MCF 10A (cell line): Measurements from ENCODE around the gene DMRT1. TPM values are rescaled to one million over a fixed set of nuclear protein-coding genes. Genes with fewer than 3 reads are reported as not detected.

Experiments
- BruUV-seq: library from RNA; stranded (reverse); fragments of 400-500 nt; replicated peaks from 2 replicates; lab custom pipeline; 2021; lab: Mats Ljungman, UMichigan
- CTCF ChIA-PET: fragments of 300-600 bp; sonication (Branson Sonifier 250); formaldehyde crosslinking; extraction: SDS; loops from one replicate; lab custom pipeline; 2021; ENCODE audit warnings: antibody characterized with exemption, inconsistent platforms; lab: Yijun Ruan, JAX
- POLR2A ChIA-PET: fragments of 300-600, 350-650 bp; sonication (Branson Sonifier 250); formaldehyde crosslinking; extraction: SDS; loops from one replicate; lab custom pipeline; 2020; ENCODE audit warnings: antibody characterized with exemption, inconsistent platforms; lab: Yijun Ruan, JAX
- DNase-seq: peaks from one replicate; pipeline ENCODE4 v3.0.0-alpha.2; 2018; ENCODE audit not compliant: unreplicated experiment
- H3K27ac Mint-ChIP-seq: one replicate; pipeline ENCODE4 v1.8.0; 2022; ENCODE audit warnings: mild to moderate bottlenecking, low read depth, mixed read lengths; ENCODE audit not compliant: unreplicated experiment
- H3K27me3 Mint-ChIP-seq: one replicate; pipeline ENCODE4 v1.8.0; 2022; ENCODE audit warnings: mixed read lengths; ENCODE audit not compliant: insufficient read depth, unreplicated experiment
- H3K36me3 Mint-ChIP-seq: one replicate; pipeline ENCODE4 v1.8.0; 2022; ENCODE audit warnings: mild to moderate bottlenecking, moderate library complexity, mixed read lengths; ENCODE audit not compliant: insufficient read depth, unreplicated experiment
- H3K4me1 Mint-ChIP-seq: one replicate; pipeline ENCODE4 v1.8.0; 2022; ENCODE audit warnings: mixed read lengths; ENCODE audit not compliant: insufficient read depth, unreplicated experiment
- H3K4me3 Mint-ChIP-seq: one replicate; pipeline ENCODE4 v1.8.0; 2022; ENCODE audit warnings: mild to moderate bottlenecking, moderate library complexity, mixed read lengths; ENCODE audit not compliant: unreplicated experiment
- H3K9me3 Mint-ChIP-seq: one replicate; pipeline ENCODE4 v1.8.0; 2022; ENCODE audit warnings: mixed read lengths; ENCODE audit not compliant: unreplicated experiment
- intact Hi-C: fragments of 100-400 bp; cut with micrococcal nuclease; formaldehyde crosslinking; loops from 2 replicates; pipeline ENCODE4 v1.14.1; 2022
- total RNA-seq: library from RNA; stranded (reverse); gene quantifications from 2 replicates; pipeline ENCODE4 v1.2.3, GENCODE V29; 2022
- TF ChIP-seq, protein P1 (sequence below): fragments of 200-600 bp; IDR thresholded peaks from one replicate; pipeline ENCODE4 v1.8.0; 2022; ENCODE audit warnings: antibody characterized with exemption, mild to moderate bottlenecking; ENCODE audit not compliant: unreplicated experiment

The DMRT1 gene
- total RNA-seq, 1 experiment from 2014 or later: not detected

- no peaks in the 10 kb centered on the region for H3K9me3 Mint-ChIP-seq
- peaks cover 14% of the 10 kb centered on the region for H3K4me1 Mint-ChIP-seq
- TF ChIP-seq, protein P1, sequence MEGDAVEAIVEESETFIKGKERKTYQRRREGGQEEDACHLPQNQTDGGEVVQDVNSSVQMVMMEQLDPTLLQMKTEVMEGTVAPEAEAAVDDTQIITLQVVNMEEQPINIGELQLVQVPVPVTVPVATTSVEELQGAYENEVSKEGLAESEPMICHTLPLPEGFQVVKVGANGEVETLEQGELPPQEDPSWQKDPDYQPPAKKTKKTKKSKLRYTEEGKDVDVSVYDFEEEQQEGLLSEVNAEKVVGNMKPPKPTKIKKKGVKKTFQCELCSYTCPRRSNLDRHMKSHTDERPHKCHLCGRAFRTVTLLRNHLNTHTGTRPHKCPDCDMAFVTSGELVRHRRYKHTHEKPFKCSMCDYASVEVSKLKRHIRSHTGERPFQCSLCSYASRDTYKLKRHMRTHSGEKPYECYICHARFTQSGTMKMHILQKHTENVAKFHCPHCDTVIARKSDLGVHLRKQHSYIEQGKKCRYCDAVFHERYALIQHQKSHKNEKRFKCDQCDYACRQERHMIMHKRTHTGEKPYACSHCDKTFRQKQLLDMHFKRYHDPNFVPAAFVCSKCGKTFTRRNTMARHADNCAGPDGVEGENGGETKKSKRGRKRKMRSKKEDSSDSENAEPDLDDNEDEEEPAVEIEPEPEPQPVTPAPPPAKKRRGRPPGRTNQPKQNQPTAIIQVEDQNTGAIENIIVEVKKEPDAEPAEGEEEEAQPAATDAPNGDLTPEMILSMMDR: no peak
- peak overlapping the region; percentile 20 for H3K27ac Mint-ChIP-seq
- intact Hi-C loops: no loop called here
- no peak overlapping the region for H3K4me3 Mint-ChIP-seq
- no TSS peak for BruUV-seq
- DNase-seq: peak; percentile 56
- ChIA-PET POLR2A (interaction anchor here (1.3 kb wide), 1 partner anchor 22 kb away, joined by 3 read pairs; no protein-coding TSS in a partner anchor), CTCF (interaction anchor here (0.6 to 1.1 kb wide), 2 partner anchors 22 to 153 kb away, joined by 3 to 4 read pairs; no protein-coding TSS in a partner anchor)
- no peaks in the 10 kb centered on the region for H3K27me3 Mint-ChIP-seq
- no peaks in the 10 kb centered on the region for H3K36me3 Mint-ChIP-seq
Observed at GRCh38 chr9:846852-847251, 5.4 kb downstream of the DMRT1 start.

GRCh38 chr9:847505-847904 lies 6.0 kb downstream of the DMRT1 start:
- ChIA-PET CTCF (interaction anchor here (1.1 kb wide), 2 partner anchors 21 to 162 kb away, joined by 4 to 5 read pairs; no protein-coding TSS in a partner anchor), POLR2A (interaction anchor here (0.6 to 1.3 kb wide), 2 partner anchors 21 to 591 kb away, joined by 3 read pairs; no protein-coding TSS in a partner anchor)
- no peaks in the 10 kb centered on the region for H3K27me3 Mint-ChIP-seq
- no peak overlapping the region for H3K4me3 Mint-ChIP-seq
- H3K27ac Mint-ChIP-seq: no peak overlapping the region
- TF ChIP-seq, protein P1: no peak
- H3K4me1 Mint-ChIP-seq: peaks cover 14% of the 10 kb centered on the region
- no peak for DNase-seq
- intact Hi-C loops: no loop called here
- peaks cover 4% of the 10 kb centered on the region for H3K36me3 Mint-ChIP-seq
- H3K9me3 Mint-ChIP-seq: no peaks in the 10 kb centered on the region
- BruUV-seq: no TSS peak

GRCh38 chr9:849431-849830 lies 7.9 kb downstream of the DMRT1 start:
- Mint-ChIP-seq H3K9me3 (no peaks in the 10 kb centered on the region), H3K27me3 (no peaks in the 10 kb centered on the region), H3K27ac (no peak overlapping the region), H3K4me3 (no peak overlapping the region), H3K4me1 (peaks cover 14% of the 10 kb centered on the region), H3K36me3 (peaks cover 6% of the 10 kb centered on the region)
- TF ChIP-seq, protein P1: no peak
- POLR2A ChIA-PET: interaction anchor here (0.6 kb wide), 1 partner anchor 314 kb away, joined by 3 read pairs; no protein-coding TSS in a partner anchor
- CTCF ChIA-PET: interaction anchor here (0.6 to 1.5 kb wide), 2 partner anchors 155 to 192 kb away, joined by 3 to 5 read pairs; no protein-coding TSS in a partner anchor
- BruUV-seq: no TSS peak
- DNase-seq: no peak
- intact Hi-C loops: no loop called here

- H3K9me3 Mint-ChIP-seq: no peaks in the 10 kb centered on the region
- peaks cover 6% of the 10 kb centered on the region for H3K36me3 Mint-ChIP-seq
- no peak overlapping the region for H3K4me3 Mint-ChIP-seq
- TF ChIP-seq, protein P1: no peak
- H3K27ac Mint-ChIP-seq: no peak overlapping the region
- peaks cover under 1% of the 10 kb centered on the region for H3K4me1 Mint-ChIP-seq
- no TSS peak for BruUV-seq
- intact Hi-C loops: no loop called here
- H3K27me3 Mint-ChIP-seq: no peaks in the 10 kb centered on the region
- ChIA-PET CTCF (interaction anchor here (0.7 kb wide), 1 partner anchor 237 kb away, joined by 3 read pairs; no protein-coding TSS in a partner anchor), POLR2A (no interaction called here)
- DNase-seq: no peak
Observed at GRCh38 chr9:852539-852938, 11.0 kb downstream of the DMRT1 start.
